K562 (cell line): ENCODE data around the gene STX18. TPM values are rescaled to one million over a fixed set of nuclear protein-coding genes. Genes with fewer than 3 reads are reported as not detected.

Source experiments
- CBX1 ChIP-seq: sonication (generic); IDR thresholded peaks from 2 replicates; pipeline ENCODE4 v1.6.1; 2016; ENCODE audit warnings: antibody characterized with exemption, low read depth, mild to moderate bottlenecking
- CGGBP1 ChIP-seq: fragments of 250-450 bp; sonication (Bioruptor Pico); IDR thresholded peaks from 2 replicates; pipeline ENCODE4 v1.9.0; 2021; ENCODE audit warnings: mild to moderate bottlenecking
- ELF1 ChIP-seq: fragments of 200-800 bp; sonication (Bioruptor generic); IDR thresholded peaks from 2 replicates; pipeline ENCODE4 v1.6.1; 2016; ENCODE audit warnings: missing genetic modification characterization, missing compliant biosample characterization
- HDGF ChIP-seq: fragments of 450-650 bp; IDR thresholded peaks from 2 replicates; pipeline ENCODE4 v1.6.1; 2016
- HEY1 ChIP-seq: fragments of 250-450 bp; sonication (Bioruptor Pico); IDR thresholded peaks from 2 replicates; pipeline ENCODE4 v1.5.0; 2020; ENCODE audit warnings: mild to moderate bottlenecking, moderate library complexity, borderline replicate concordance
- IRF9 ChIP-seq: fragments of 450-650 bp; IDR thresholded peaks from 2 replicates; pipeline ENCODE4 v1.6.1; 2016; ENCODE audit warnings: missing biosample characterization, missing genetic modification characterization
- LARP7 ChIP-seq: fragments of 450-650 bp; IDR thresholded peaks from 2 replicates; pipeline ENCODE4 v1.6.1; 2016
- MTA2 ChIP-seq: fragments of 450-650 bp; IDR thresholded peaks from 2 replicates; pipeline ENCODE4 v1.6.1; 2016; ENCODE audit warnings: low read depth
- NFXL1 ChIP-seq: fragments of 450-650 bp; formaldehyde crosslinking; IDR thresholded peaks from 2 replicates; pipeline ENCODE4 v1.4.0; 2021; ENCODE audit warnings: mild to moderate bottlenecking
- SLC30A9 ChIP-seq: fragments of 250-450 bp; sonication (Bioruptor Pico); IDR thresholded peaks from 2 replicates; pipeline ENCODE4 v1.8.0; 2022; ENCODE audit warnings: mild to moderate bottlenecking, moderate library complexity
- SMARCA5 ChIP-seq: fragments of 450-650 bp; IDR thresholded peaks from 2 replicates; pipeline ENCODE4 v1.6.1; 2016
- SMC3 ChIP-seq: conservative IDR thresholded peaks from 2 replicates; pipeline ENCODE4 v1.6.1; 2011; ENCODE audit warnings: low read depth, low read length, improper control_type of control experiment; ENCODE audit not compliant: insufficient read depth
- TAF1 ChIP-seq: IDR thresholded peaks from 2 replicates; pipeline ENCODE4 v1.6.1; 2011; ENCODE audit warnings: mild to moderate bottlenecking, low read length, moderate library complexity; ENCODE audit not compliant: insufficient read depth, control insufficient read depth, severe bottlenecking; ENCODE audit errors: extremely low read depth
- TEAD2 ChIP-seq: fragments of 450-650 bp; IDR thresholded peaks from 2 replicates; pipeline ENCODE4 v1.6.1; 2016; ENCODE audit warnings: missing genetic modification characterization, control low read depth, missing compliant biosample characterization
- XRCC4 ChIP-seq: IDR thresholded peaks from one replicate; pipeline ENCODE4 v1.6.1; 2011; ENCODE audit not compliant: insufficient read depth, insufficient read length; ENCODE audit errors: extremely low read depth
- ZBTB9 ChIP-seq: fragments of 450-650 bp; formaldehyde crosslinking; IDR thresholded peaks from 2 replicates; pipeline ENCODE4 v1.4.0; 2020; ENCODE audit warnings: mild to moderate bottlenecking, moderate library complexity
- ZNF121 ChIP-seq: sonication (generic); formaldehyde crosslinking; conservative IDR thresholded peaks from 2 replicates; pipeline ENCODE4 v1.8.0; 2022; ENCODE audit warnings: missing genetic modification reagents
- ZNF24 ChIP-seq: fragments of 450-650 bp; IDR thresholded peaks from 2 replicates; pipeline ENCODE4 v1.6.1; 2016
- polyA plus RNA-seq, 8 experiments: library from polyadenylated mRNA; depleted of rRNA in 4 of 8; stranded (reverse) in 5 of 8; unstranded in 3 of 8; fragments of >200 nt; fragmentation: Nextera tagmentation in 2 of 8; fragmentation: Illumina TruSeq in 1 of 8; extraction: Ambion mirVana in 2 of 8; extraction: Trizol in 1 of 8; gene quantifications; 2 replicates each; pipeline versions ENCODE4 v1.2.1 to v1.2.3, GENCODE V29; 2011 to 2014; ENCODE audit warnings: inconsistent platforms in 1 of 8, missing spikeins in 1 of 8
- total RNA-seq, 7 experiments: library from RNA; depleted of rRNA in 6 of 7; stranded (reverse); fragments of >200 nt in 6 of 7; fragmentation: Illumina TruSeq in 2 of 7; extraction: Trizol in 2 of 7; gene quantifications; 2 replicates each; pipeline versions ENCODE4 v1.2.1 to v1.2.3, GENCODE V29; 2011 to 2021; ENCODE audit warnings: low replicate concordance in 1 of 7
- TF ChIP-seq, protein P1 (sequence below): fragments of 450-650 bp; IDR thresholded peaks from 2 replicates; pipeline ENCODE4 v1.6.1; 2016; ENCODE audit warnings: antibody characterized with exemption
- TF ChIP-seq, protein P2 (sequence below): fragments of 450-650 bp; conservative IDR thresholded peaks from 2 replicates; pipeline ENCODE4 v1.6.1; 2016; ENCODE audit warnings: missing genetic modification characterization, low read depth, mild to moderate bottlenecking, missing compliant biosample characterization, moderate library complexity
- TF ChIP-seq, protein P3 (sequence below): fragments of 250-450 bp; sonication (Bioruptor Pico); IDR thresholded peaks from 2 replicates; pipeline ENCODE4 v1.5.0; 2021; ENCODE audit warnings: mild to moderate bottlenecking, borderline replicate concordance

Gene STX18
- total and polyA plus RNA-seq, 9 of the 15 experiments (the other 6 are each of a cell fraction or from before 2014, with no cell fraction given) = 6.2 to 41.7 (median 22.7) TPM

- TF ChIP-seq TAF1 = no peak
- TF ChIP-seq, protein P1, sequence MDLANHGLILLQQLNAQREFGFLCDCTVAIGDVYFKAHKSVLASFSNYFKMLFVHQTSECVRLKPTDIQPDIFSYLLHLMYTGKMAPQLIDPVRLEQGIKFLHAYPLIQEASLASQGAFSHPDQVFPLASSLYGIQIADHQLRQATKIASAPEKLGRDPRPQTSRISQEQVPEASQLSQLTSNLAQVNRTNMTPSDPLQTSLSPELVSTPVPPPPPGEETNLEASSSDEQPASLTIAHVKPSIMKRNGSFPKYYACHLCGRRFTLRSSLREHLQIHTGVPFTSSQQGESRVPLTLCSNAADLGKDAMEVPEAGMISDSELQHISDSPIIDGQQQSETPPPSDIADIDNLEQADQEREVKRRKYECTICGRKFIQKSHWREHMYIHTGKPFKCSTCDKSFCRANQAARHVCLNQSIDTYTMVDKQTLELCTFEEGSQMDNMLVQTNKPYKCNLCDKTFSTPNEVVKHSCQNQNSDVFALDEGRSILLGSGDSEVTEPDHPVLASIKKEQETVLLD = 0 out of 2 replicates have a peak, but pooled peaks have one; percentile 20
- TF ChIP-seq XRCC4 = no peak
- TF ChIP-seq CGGBP1 = no peak
- no peak for TF ChIP-seq ZNF24
- no peak for TF ChIP-seq MTA2
- TF ChIP-seq CBX1 = no peak
- 0 out of 2 replicates have a peak, but pooled peaks have one; percentile 17 for TF ChIP-seq SMC3
- no peak for TF ChIP-seq LARP7
- TF ChIP-seq IRF9 = no peak
- no peak for TF ChIP-seq ZNF121 (CRISPR knock-in tag)
- TF ChIP-seq, protein P2, sequence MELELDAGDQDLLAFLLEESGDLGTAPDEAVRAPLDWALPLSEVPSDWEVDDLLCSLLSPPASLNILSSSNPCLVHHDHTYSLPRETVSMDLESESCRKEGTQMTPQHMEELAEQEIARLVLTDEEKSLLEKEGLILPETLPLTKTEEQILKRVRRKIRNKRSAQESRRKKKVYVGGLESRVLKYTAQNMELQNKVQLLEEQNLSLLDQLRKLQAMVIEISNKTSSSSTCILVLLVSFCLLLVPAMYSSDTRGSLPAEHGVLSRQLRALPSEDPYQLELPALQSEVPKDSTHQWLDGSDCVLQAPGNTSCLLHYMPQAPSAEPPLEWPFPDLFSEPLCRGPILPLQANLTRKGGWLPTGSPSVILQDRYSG (tag) = no peak
- TF ChIP-seq SMARCA5 = 0 out of 2 replicates have a peak, but pooled peaks have one; percentile 61
- TF ChIP-seq HDGF = 0 out of 2 replicates have a peak, but pooled peaks have one; percentile 70
- no peak for TF ChIP-seq NFXL1
- peak; percentile 29; the same call in 1 of the 2 replicates for TF ChIP-seq ZBTB9 (CRISPR knock-in tag)
- TF ChIP-seq TEAD2 (tag) = no peak
- TF ChIP-seq SLC30A9 (CRISPR knock-in tag) = no peak
- TF ChIP-seq, protein P3, sequence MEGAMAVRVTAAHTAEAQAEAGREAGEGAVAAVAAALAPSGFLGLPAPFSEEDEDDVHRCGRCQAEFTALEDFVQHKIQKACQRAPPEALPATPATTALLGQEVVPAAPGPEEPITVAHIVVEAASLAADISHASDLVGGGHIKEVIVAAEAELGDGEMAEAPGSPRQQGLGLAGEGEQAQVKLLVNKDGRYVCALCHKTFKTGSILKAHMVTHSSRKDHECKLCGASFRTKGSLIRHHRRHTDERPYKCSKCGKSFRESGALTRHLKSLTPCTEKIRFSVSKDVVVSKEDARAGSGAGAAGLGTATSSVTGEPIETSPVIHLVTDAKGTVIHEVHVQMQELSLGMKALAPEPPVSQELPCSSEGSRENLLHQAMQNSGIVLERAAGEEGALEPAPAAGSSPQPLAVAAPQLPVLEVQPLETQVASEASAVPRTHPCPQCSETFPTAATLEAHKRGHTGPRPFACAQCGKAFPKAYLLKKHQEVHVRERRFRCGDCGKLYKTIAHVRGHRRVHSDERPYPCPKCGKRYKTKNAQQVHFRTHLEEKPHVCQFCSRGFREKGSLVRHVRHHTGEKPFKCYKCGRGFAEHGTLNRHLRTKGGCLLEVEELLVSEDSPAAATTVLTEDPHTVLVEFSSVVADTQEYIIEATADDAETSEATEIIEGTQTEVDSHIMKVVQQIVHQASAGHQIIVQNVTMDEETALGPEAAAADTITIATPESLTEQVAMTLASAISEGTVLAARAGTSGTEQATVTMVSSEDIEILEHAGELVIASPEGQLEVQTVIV (CRISPR knock-in tag) = no peak
- TF ChIP-seq ELF1 = no peak
- no peak for TF ChIP-seq HEY1 (CRISPR knock-in tag)
Measured at GRCh38 chr4:4575284-4576211, 33.7 kb upstream of the STX18 start (continued).
